Bone marrow (tissue), 2 donors: ENCODE measurements around the gene ANKRD18B.
A peak's percentile ranks its signal among the peaks of the same experiment; 100 is the strongest.
"Not testable (repeated sequence)": the region's sequence is repeated elsewhere in the genome, so short reads cannot be mapped to it uniquely, and the experiment has no call there.

Experiments used
- DNase-seq, 2 donors: peaks; one replicate each; lab custom pipeline; 2025; lab: John Stamatoyannopoulos, UW

ANKRD18B gene

GRCh38 chr9:33523397-33524305 lies at the start of gene ANKRD18B:
Gene ANKRD18B (plus strand): TSS chr9:33524251. CDS start chr9:33524490, 239 bp downstream.
- peak in 1 of 2 donors; percentile 42 for DNase-seq

- DNase-seq: no peak
These were observed 48.7 kb upstream of the ANKRD18B start for GRCh38 chr9:33475357-33475756.

GRCh38 chr9:33476503-33476902 lies 47.5 kb upstream of the ANKRD18B start:
- no peak for DNase-seq

GRCh38 chr9:33480106-33480505 lies 43.9 kb upstream of the ANKRD18B start:
- DNase-seq: no peak

- no peak for DNase-seq
These were observed 43.1 kb upstream of the ANKRD18B start for GRCh38 chr9:33480976-33481375.

GRCh38 chr9:33485312-33485711 lies 38.7 kb upstream of the ANKRD18B start:
- not testable (repeated sequence) for DNase-seq

GRCh38 chr9:33489066-33489465 lies 35.0 kb upstream of the ANKRD18B start:
- DNase-seq: no peak

GRCh38 chr9:33493819-33494218 lies 30.2 kb upstream of the ANKRD18B start:
- DNase-seq: not testable (repeated sequence)

- DNase-seq: peak in 1 of 2 donors; percentile 4
These were observed 25.7 kb upstream of the ANKRD18B start for GRCh38 chr9:33498387-33498786.

- DNase-seq: no peak
These were observed 17.3 kb upstream of the ANKRD18B start for GRCh38 chr9:33506626-33507370.

- DNase-seq: peak in 1 of 2 donors; percentile 29
These were observed 13.5 kb upstream of the ANKRD18B start for GRCh38 chr9:33510262-33511183.

- not testable (repeated sequence) for DNase-seq
These were observed 12.9 kb upstream of the ANKRD18B start for GRCh38 chr9:33511184-33511517.

GRCh38 chr9:33512535-33512934 lies 11.5 kb upstream of the ANKRD18B start:
- DNase-seq: not testable (repeated sequence)

GRCh38 chr9:33515342-33515995 lies 8.6 kb upstream of the ANKRD18B start:
- DNase-seq: not testable (repeated sequence)

- DNase-seq: not testable (repeated sequence)
These were observed 7.7 kb upstream of the ANKRD18B start for GRCh38 chr9:33516397-33516796.

GRCh38 chr9:33517373-33517772 lies 6.7 kb upstream of the ANKRD18B start:
- peak in 1 of 2 donors; percentile 3 for DNase-seq

GRCh38 chr9:33517934-33518577 lies 6.0 kb upstream of the ANKRD18B start:
- DNase-seq: not testable (repeated sequence)

GRCh38 chr9:33521861-33522260 lies 2.2 kb upstream of the ANKRD18B start:
- DNase-seq: not testable (repeated sequence)

- DNase-seq: no peak
These were observed 376 bp downstream of the ANKRD18B start for GRCh38 chr9:33524306-33524947.

GRCh38 chr9:33528069-33528468 lies 4.0 kb downstream of the ANKRD18B start:
- not testable (repeated sequence) for DNase-seq
